ENCODE data around the gene CYB561D1. TPM values are rescaled to one million over a fixed set of nuclear protein-coding genes. Genes with fewer than 3 reads are reported as not detected.

CYB561D1 gene
- total and polyA plus RNA-seq, 10 of the 15 experiments (the other 5 are each of a cell fraction or from before 2014, with no cell fraction given): 0.68 to 9.0 (median 3.3) TPM

DNA sequence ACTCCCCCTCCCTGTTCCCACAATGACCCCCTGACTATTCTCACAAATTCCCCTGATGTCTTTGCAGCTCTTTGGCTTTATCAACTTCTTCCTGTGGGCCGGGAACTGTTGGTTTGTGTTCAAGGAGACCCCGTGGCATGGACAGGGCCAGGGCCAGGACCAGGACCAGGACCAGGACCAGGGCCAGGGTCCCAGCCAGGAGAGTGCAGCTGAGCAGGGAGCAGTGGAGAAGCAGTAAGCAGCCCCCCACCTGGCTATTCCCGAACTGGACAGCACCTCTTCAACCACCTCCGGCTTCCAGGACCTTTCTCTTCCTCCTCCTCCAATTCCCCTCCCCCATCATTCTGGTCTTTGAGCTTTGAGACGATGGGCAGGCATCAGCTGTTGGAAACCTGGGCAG, 14.6 kb upstream of the CYB561D1 start:
- no peak overlapping the region for H2AFZ ChIP-seq (ENCODE audit: control insufficient read depth, low read depth, low read length)
- CTCF ChIA-PET: interaction anchor here (0.6 to 2.1 kb wide), 4 partner anchors 11 to 53 kb away, joined by 3 to 17 read pairs (median 4); no protein-coding TSS in a partner anchor
- POLR2A ChIA-PET: no interaction called here
- H3K9me3 ChIP-seq (replicated peaks; ENCODE audit: control insufficient read depth, insufficient read depth, low read length): no peaks in the 10 kb centered on the region
- intact Hi-C loops (cut with micrococcal nuclease; ENCODE audit: unreplicated experiment): no loop called here
- no peak overlapping the region for H3K4me2 ChIP-seq (ENCODE audit: control insufficient read depth, insufficient read depth)
- in situ Hi-C loops (cut with MboI): no loop called here
- BruUV-seq (replicated peaks): no TSS peak
- DNase-seq (ENCODE audit: low read depth, low spot score): no peak
- no peak overlapping the region for H3K4me3 ChIP-seq
- FAIRE-seq: no peak
- peaks cover 4% of the 10 kb centered on the region for H3K4me1 ChIP-seq (ENCODE audit: control insufficient read depth, insufficient read depth, low read length)
- no peak overlapping the region for H3K27ac ChIP-seq (ENCODE audit: control insufficient read depth, insufficient read depth)
- SMC1A ChIA-PET (ENCODE audit: uncharacterized antibody, unreplicated experiment): no interaction called here
- WGBS (ENCODE audit: insufficient coverage, insufficient replicate concordance, low lambda C conversion rate, missing lambda C conversion rate): 18% methylated on average over 5 of the region's 5 CpGs
- no peak overlapping the region for H3K9ac ChIP-seq (ENCODE audit: control insufficient read depth, insufficient read depth, low read length)
- H3K79me2 ChIP-seq (ENCODE audit: control insufficient read depth, insufficient read depth, low read length): peaks cover 3% of the 10 kb centered on the region
- RAD21 ChIA-PET (ENCODE audit: unreplicated experiment): interaction anchor here (1.2 kb wide), 1 partner anchor 52 kb away, joined by 3 read pairs; no protein-coding TSS in a partner anchor
- ATAC-seq: no peak
- no peaks in the 10 kb centered on the region for H3K36me3 ChIP-seq (ENCODE audit: control insufficient read depth in 2 of 2, insufficient read depth in 2 of 2, low read length in 1 of 2)
- no peaks in the 10 kb centered on the region for H4K20me1 ChIP-seq (ENCODE audit: control insufficient read depth, insufficient read depth)
- TF ChIP-seq, protein P1, sequence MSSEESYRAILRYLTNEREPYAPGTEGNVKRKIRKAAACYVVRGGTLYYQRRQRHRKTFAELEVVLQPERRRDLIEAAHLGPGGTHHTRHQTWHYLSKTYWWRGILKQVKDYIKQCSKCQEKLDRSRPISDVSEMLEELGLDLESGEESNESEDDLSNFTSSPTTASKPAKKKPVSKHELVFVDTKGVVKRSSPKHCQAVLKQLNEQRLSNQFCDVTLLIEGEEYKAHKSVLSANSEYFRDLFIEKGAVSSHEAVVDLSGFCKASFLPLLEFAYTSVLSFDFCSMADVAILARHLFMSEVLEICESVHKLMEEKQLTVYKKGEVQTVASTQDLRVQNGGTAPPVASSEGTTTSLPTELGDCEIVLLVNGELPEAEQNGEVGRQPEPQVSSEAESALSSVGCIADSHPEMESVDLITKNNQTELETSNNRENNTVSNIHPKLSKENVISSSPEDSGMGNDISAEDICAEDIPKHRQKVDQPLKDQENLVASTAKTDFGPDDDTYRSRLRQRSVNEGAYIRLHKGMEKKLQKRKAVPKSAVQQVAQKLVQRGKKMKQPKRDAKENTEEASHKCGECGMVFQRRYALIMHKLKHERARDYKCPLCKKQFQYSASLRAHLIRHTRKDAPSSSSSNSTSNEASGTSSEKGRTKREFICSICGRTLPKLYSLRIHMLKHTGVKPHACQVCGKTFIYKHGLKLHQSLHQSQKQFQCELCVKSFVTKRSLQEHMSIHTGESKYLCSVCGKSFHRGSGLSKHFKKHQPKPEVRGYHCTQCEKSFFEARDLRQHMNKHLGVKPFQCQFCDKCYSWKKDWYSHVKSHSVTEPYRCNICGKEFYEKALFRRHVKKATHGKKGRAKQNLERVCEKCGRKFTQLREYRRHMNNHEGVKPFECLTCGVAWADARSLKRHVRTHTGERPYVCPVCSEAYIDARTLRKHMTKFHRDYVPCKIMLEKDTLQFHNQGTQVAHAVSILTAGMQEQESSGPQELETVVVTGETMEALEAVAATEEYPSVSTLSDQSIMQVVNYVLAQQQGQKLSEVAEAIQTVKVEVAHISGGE (CRISPR knock-in tag; IDR thresholded peaks at IDR 0.05): no peak
- TF ChIP-seq ETV6 (conservative IDR thresholded peaks at IDR 0.05 in 1 of 2, IDR thresholded peaks at IDR 0.05 in 1 of 2; ENCODE audit: borderline replicate concordance in 1 of 2, low read depth in 1 of 2) (no peak), MTA3 (IDR thresholded peaks at IDR 0.05; ENCODE audit: borderline replicate concordance, low read length) (no peak), MEF2B (IDR thresholded peaks at IDR 0.05; ENCODE audit: partially characterized antibody, poor library complexity, severe bottlenecking) (no peak)
- H3K27me3 ChIP-seq (replicated peaks in 1 of 2; ENCODE audit: control insufficient read depth in 2 of 2, insufficient read depth in 2 of 2, low read length in 1 of 2): peaks cover 0 to 6% of the 10 kb centered on the region in 2 experiments
